Neural progenitor cell (in vitro differentiated cells): Measurements from ENCODE around the gene XYLT1. TPM values are rescaled to one million over a fixed set of nuclear protein-coding genes. Genes with fewer than 3 reads are reported as not detected.

Experiments
- DNase-seq: peaks from one replicate; pipeline ENCODE4 v3.0.0-alpha.2; 2016; ENCODE audit warnings: low spot score
- H2AFZ ChIP-seq: fragments of 200-600 bp; sonication (generic); replicated peaks from 2 replicates; pipeline ENCODE4 v1.6.1; 2016; ENCODE audit warnings: antibody characterized with exemption
- H3F3A ChIP-seq: fragments of 200-600 bp; sonication (generic); 2 replicates; pipeline ENCODE4 v1.6.1; 2016; ENCODE audit warnings: antibody characterized with exemption, low read depth
- H3K27ac ChIP-seq: fragments of 200-600 bp; sonication (generic); 2 replicates; pipeline ENCODE4 v1.5.1; 2016; ENCODE audit warnings: mild to moderate bottlenecking
- H3K27me3 ChIP-seq: fragments of 200-600 bp; sonication (generic); 2 replicates; pipeline ENCODE4 v1.6.1; 2016; ENCODE audit warnings: mild to moderate bottlenecking, moderate library complexity
- H3K36me3 ChIP-seq: fragments of 200-600 bp; sonication (generic); 2 replicates; pipeline ENCODE4 v1.5.1; 2016
- H3K4me1 ChIP-seq: fragments of 200-600 bp; sonication (generic); 2 replicates; pipeline ENCODE4 v1.6.1; 2016; ENCODE audit warnings: mixed run types
- H3K4me2 ChIP-seq: fragments of 200-600 bp; sonication (generic); 2 replicates; pipeline ENCODE4 v1.6.1; 2016
- H3K4me3 ChIP-seq: fragments of 200-600 bp; sonication (generic); 2 replicates; pipeline ENCODE4 v1.5.1; 2016
- H3K79me2 ChIP-seq: fragments of 200-600 bp; sonication (generic); 2 replicates; pipeline ENCODE4 v1.6.1; 2016; ENCODE audit warnings: low read depth
- H3K9ac ChIP-seq: fragments of 200-600 bp; sonication (generic); 2 replicates; pipeline ENCODE4 v1.6.1; 2016
- H3K9me3 ChIP-seq: fragments of 200-600 bp; sonication (generic); 2 replicates; pipeline ENCODE4 v1.5.1; 2016; ENCODE audit warnings: low read depth
- H4K20me1 ChIP-seq: fragments of 200-600 bp; sonication (generic); 2 replicates; pipeline ENCODE4 v1.6.1; 2016; ENCODE audit warnings: low read depth
- H3K27ac Mint-ChIP-seq: 3 replicates; pipeline ENCODE4 v1.8.0; 2021; ENCODE audit warnings: mixed read lengths
- H3K27me3 Mint-ChIP-seq: 2 replicates; pipeline ENCODE4 v1.8.0; 2022; ENCODE audit warnings: low read depth, mild to moderate bottlenecking, inconsistent platforms, moderate library complexity, mixed read lengths; ENCODE audit not compliant: insufficient read depth
- H3K36me3 Mint-ChIP-seq: 3 replicates; pipeline ENCODE4 v1.8.0; 2021; ENCODE audit warnings: mixed read lengths
- H3K4me1 Mint-ChIP-seq: 3 replicates; pipeline ENCODE4 v1.8.0; 2021; ENCODE audit warnings: mixed read lengths
- H3K4me3 Mint-ChIP-seq: 3 replicates; pipeline ENCODE4 v1.8.0; 2021; ENCODE audit warnings: mild to moderate bottlenecking, moderate library complexity, mixed read lengths
- H3K9me3 Mint-ChIP-seq: 3 replicates; pipeline ENCODE4 v1.8.0; 2020; ENCODE audit warnings: mixed read lengths
- CTCF ChIP-seq: fragments of 200-600 bp; sonication (generic); IDR thresholded peaks from 2 replicates; pipeline ENCODE4 v1.5.1; 2017; ENCODE audit warnings: antibody characterized with exemption, mild to moderate bottlenecking
- EZH2 ChIP-seq: fragments of 200-600 bp; sonication (generic); IDR thresholded peaks from 2 replicates; pipeline ENCODE4 v1.6.1; 2017; ENCODE audit warnings: antibody characterized with exemption, mild to moderate bottlenecking, moderate library complexity
- EZH2phosphoT487 ChIP-seq: fragments of 200-600 bp; sonication (generic); IDR thresholded peaks from 2 replicates; pipeline ENCODE4 v1.6.1; 2017; ENCODE audit warnings: antibody characterized with exemption
- total RNA-seq: library from RNA; depleted of rRNA; stranded (reverse); fragments of >200 nt; gene quantifications from 2 replicates; pipeline ENCODE4 v1.2.3, GENCODE V29; 2015; ENCODE audit warnings: low replicate concordance

Gene XYLT1
- total RNA-seq, 1 donor from 2014 or later: 5.9 TPM

- no peak for DNase-seq
- Histone ChIP-seq H3K27ac (no peak overlapping the region), H3K9me3 (no peaks in the 10 kb centered on the region), H2AFZ (no peak overlapping the region), H3F3A (peaks cover 13% of the 10 kb centered on the region), H3K4me2 (no peak overlapping the region), H3K79me2 (no peaks in the 10 kb centered on the region), H3K36me3 (no peaks in the 10 kb centered on the region), H3K9ac (no peak overlapping the region), H3K4me1 (peaks cover 26% of the 10 kb centered on the region), H4K20me1 (no peaks in the 10 kb centered on the region), H3K27me3 (no peaks in the 10 kb centered on the region), H3K4me3 (no peak overlapping the region)
- Mint-ChIP-seq H3K9me3 (no peaks in the 10 kb centered on the region), H3K4me3 (no peak overlapping the region), H3K27me3 (peaks cover 2% of the 10 kb centered on the region), H3K4me1 (peaks cover 33% of the 10 kb centered on the region), H3K27ac (no peak overlapping the region), H3K36me3 (peaks cover under 1% of the 10 kb centered on the region)
- TF ChIP-seq EZH2 (no peak), EZH2phosphoT487 (no peak), CTCF (no peak)
Observed at GRCh38 chr16:17204644-17205043, 266.1 kb downstream of the XYLT1 start.

- H4K20me1 ChIP-seq: no peaks in the 10 kb centered on the region
Observed at GRCh38 chr16:17204206-17204605, 266.6 kb downstream of the XYLT1 start.

GRCh38 chr16:17203424-17203823, 267.3 kb downstream of the XYLT1 start:
- H3K27ac Mint-ChIP-seq: no peak overlapping the region

More at GRCh38 chr16:17204206-17204605, 266.6 kb downstream of the XYLT1 start:
- Histone ChIP-seq H3K27ac (no peak overlapping the region), H3K4me1 (peaks cover 26% of the 10 kb centered on the region), H3F3A (peaks cover 13% of the 10 kb centered on the region), H3K4me2 (no peak overlapping the region), H3K36me3 (no peaks in the 10 kb centered on the region), H3K9ac (no peak overlapping the region), H3K9me3 (no peaks in the 10 kb centered on the region), H3K4me3 (no peak overlapping the region), H3K79me2 (no peaks in the 10 kb centered on the region), H2AFZ (no peak overlapping the region), H3K27me3 (no peaks in the 10 kb centered on the region)
- H3K27me3 Mint-ChIP-seq: peaks cover 2% of the 10 kb centered on the region
- H3K36me3 Mint-ChIP-seq: peaks cover 4% of the 10 kb centered on the region
- H3K4me3 Mint-ChIP-seq: no peak overlapping the region
- no peaks in the 10 kb centered on the region for H3K9me3 Mint-ChIP-seq
- DNase-seq: no peak
- no peak overlapping the region for H3K27ac Mint-ChIP-seq
- TF ChIP-seq EZH2 (no peak), CTCF (no peak), EZH2phosphoT487 (no peak)
- H3K4me1 Mint-ChIP-seq: peaks cover 33% of the 10 kb centered on the region

More at GRCh38 chr16:17203424-17203823, 267.3 kb downstream of the XYLT1 start:
- no peak overlapping the region for H2AFZ ChIP-seq
- no peak overlapping the region for H3K9ac ChIP-seq
- peaks cover 26% of the 10 kb centered on the region for H3K4me1 ChIP-seq
- no peak overlapping the region for H3K27ac ChIP-seq
- Mint-ChIP-seq H3K4me3 (no peak overlapping the region), H3K36me3 (peaks cover 4% of the 10 kb centered on the region), H3K27me3 (peaks cover 2% of the 10 kb centered on the region), H3K9me3 (no peaks in the 10 kb centered on the region), H3K4me1 (peaks cover 33% of the 10 kb centered on the region)
- H4K20me1 ChIP-seq: no peaks in the 10 kb centered on the region
- no peak for DNase-seq
- no peak overlapping the region for H3K4me2 ChIP-seq
- no peaks in the 10 kb centered on the region for H3K36me3 ChIP-seq
- TF ChIP-seq EZH2phosphoT487 (no peak), CTCF (no peak), EZH2 (no peak)
- H3K79me2 ChIP-seq: no peaks in the 10 kb centered on the region
- H3F3A ChIP-seq: peaks cover 13% of the 10 kb centered on the region
- no peak overlapping the region for H3K4me3 ChIP-seq
- no peaks in the 10 kb centered on the region for H3K9me3 ChIP-seq
- no peaks in the 10 kb centered on the region for H3K27me3 ChIP-seq
